K562 (cell line): ENCODE measurements around the gene ZDHHC14. TPM values are rescaled to one million over a fixed set of nuclear protein-coding genes. Genes with fewer than 3 reads are reported as not detected.

Experiments used
- CBFA2T2 ChIP-seq: fragments of 450-650 bp; conservative IDR thresholded peaks from 2 replicates; pipeline ENCODE4 v1.6.1; 2017; ENCODE audit warnings: mild to moderate bottlenecking
- NRF1 ChIP-seq, 2 experiments: fragments of 450-650 bp; IDR thresholded peaks in 1 of 2; conservative IDR thresholded peaks in 1 of 2; 2 replicates each; pipeline ENCODE4 v1.6.1; 2014; ENCODE audit warnings: mild to moderate bottlenecking in 2 of 2
- POLR3G ChIP-seq: IDR thresholded peaks from 2 replicates; pipeline ENCODE4 v1.6.1; 2011; ENCODE audit not compliant: insufficient read length, insufficient replicate concordance; ENCODE audit errors: extremely low read depth
- polyA plus RNA-seq, 8 experiments: library from polyadenylated mRNA; depleted of rRNA in 4 of 8; stranded (reverse) in 5 of 8; unstranded in 3 of 8; fragments of >200 nt; fragmentation: Nextera tagmentation in 2 of 8; fragmentation: Illumina TruSeq in 1 of 8; extraction: Ambion mirVana in 2 of 8; extraction: Trizol in 1 of 8; gene quantifications; 2 replicates each; pipeline versions ENCODE4 v1.2.1 to v1.2.3, GENCODE V29; 2011 to 2014; ENCODE audit warnings: inconsistent platforms in 1 of 8, missing spikeins in 1 of 8
- total RNA-seq, 7 experiments: library from RNA; depleted of rRNA in 6 of 7; stranded (reverse); fragments of >200 nt in 6 of 7; fragmentation: Illumina TruSeq in 2 of 7; extraction: Trizol in 2 of 7; gene quantifications; 2 replicates each; pipeline versions ENCODE4 v1.2.1 to v1.2.3, GENCODE V29; 2011 to 2021; ENCODE audit warnings: low replicate concordance in 1 of 7
- TF ChIP-seq, protein P1 (sequence below): fragments of 450-650 bp; IDR thresholded peaks from 2 replicates; pipeline ENCODE4 v1.7.0; 2016; ENCODE audit warnings: borderline replicate concordance
- TF ChIP-seq, protein P2 (sequence below): fragments of 250-450 bp; sonication (Bioruptor Pico); IDR thresholded peaks from 2 replicates; pipeline ENCODE4 v1.5.0; 2020; ENCODE audit warnings: mild to moderate bottlenecking
- TF ChIP-seq, protein P3 (sequence below): sonication (generic); formaldehyde crosslinking; IDR thresholded peaks from 2 replicates; pipeline ENCODE4 v1.8.1; 2023; ENCODE audit warnings: mild to moderate bottlenecking, missing genetic modification reagents
- TF ChIP-seq, protein P4 (sequence below): sonication (generic); formaldehyde crosslinking; IDR thresholded peaks from 2 replicates; pipeline ENCODE4 v1.9.0; 2022; ENCODE audit warnings: mild to moderate bottlenecking, missing genetic modification reagents

ZDHHC14 gene
- total and polyA plus RNA-seq, 9 of the 15 experiments (the other 6 are each of a cell fraction or from before 2014, with no cell fraction given) = 0.92 to 23.1 (median 13.8) TPM

DNA sequence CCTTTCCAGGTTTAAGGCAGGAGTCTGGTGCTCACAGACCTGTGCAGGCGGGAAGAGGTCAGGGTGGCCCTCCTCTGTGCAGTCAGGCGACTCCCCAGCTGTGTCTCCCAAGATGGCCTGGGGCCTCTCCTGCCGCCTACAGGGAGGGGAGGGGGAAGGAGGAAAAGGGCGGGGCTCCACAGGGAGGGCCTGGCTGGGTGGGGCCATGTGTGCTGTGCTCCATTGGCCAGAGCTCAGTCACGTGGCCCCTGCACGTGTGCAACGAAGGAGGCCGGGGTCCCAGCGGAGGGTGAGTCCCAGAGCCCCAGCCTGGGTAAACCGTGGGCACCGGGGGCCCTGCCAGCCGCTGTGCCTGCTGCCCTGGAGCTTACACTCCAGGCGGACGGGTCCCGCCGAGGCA is 211.6 kb downstream of the ZDHHC14 start (continued):
- TF ChIP-seq, protein P1, sequence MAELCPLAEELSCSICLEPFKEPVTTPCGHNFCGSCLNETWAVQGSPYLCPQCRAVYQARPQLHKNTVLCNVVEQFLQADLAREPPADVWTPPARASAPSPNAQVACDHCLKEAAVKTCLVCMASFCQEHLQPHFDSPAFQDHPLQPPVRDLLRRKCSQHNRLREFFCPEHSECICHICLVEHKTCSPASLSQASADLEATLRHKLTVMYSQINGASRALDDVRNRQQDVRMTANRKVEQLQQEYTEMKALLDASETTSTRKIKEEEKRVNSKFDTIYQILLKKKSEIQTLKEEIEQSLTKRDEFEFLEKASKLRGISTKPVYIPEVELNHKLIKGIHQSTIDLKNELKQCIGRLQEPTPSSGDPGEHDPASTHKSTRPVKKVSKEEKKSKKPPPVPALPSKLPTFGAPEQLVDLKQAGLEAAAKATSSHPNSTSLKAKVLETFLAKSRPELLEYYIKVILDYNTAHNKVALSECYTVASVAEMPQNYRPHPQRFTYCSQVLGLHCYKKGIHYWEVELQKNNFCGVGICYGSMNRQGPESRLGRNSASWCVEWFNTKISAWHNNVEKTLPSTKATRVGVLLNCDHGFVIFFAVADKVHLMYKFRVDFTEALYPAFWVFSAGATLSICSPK = no peak
- TF ChIP-seq, protein P2, sequence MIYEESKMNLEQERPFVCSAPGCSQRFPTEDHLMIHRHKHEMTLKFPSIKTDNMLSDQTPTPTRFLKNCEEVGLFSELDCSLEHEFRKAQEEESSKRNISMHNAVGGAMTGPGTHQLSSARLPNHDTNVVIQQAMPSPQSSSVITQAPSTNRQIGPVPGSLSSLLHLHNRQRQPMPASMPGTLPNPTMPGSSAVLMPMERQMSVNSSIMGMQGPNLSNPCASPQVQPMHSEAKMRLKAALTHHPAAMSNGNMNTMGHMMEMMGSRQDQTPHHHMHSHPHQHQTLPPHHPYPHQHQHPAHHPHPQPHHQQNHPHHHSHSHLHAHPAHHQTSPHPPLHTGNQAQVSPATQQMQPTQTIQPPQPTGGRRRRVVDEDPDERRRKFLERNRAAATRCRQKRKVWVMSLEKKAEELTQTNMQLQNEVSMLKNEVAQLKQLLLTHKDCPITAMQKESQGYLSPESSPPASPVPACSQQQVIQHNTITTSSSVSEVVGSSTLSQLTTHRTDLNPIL (CRISPR knock-in tag) = no peak
- TF ChIP-seq, protein P3, sequence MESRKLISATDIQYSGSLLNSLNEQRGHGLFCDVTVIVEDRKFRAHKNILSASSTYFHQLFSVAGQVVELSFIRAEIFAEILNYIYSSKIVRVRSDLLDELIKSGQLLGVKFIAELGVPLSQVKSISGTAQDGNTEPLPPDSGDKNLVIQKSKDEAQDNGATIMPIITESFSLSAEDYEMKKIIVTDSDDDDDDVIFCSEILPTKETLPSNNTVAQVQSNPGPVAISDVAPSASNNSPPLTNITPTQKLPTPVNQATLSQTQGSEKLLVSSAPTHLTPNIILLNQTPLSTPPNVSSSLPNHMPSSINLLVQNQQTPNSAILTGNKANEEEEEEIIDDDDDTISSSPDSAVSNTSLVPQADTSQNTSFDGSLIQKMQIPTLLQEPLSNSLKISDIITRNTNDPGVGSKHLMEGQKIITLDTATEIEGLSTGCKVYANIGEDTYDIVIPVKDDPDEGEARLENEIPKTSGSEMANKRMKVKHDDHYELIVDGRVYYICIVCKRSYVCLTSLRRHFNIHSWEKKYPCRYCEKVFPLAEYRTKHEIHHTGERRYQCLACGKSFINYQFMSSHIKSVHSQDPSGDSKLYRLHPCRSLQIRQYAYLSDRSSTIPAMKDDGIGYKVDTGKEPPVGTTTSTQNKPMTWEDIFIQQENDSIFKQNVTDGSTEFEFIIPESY (CRISPR knock-in tag) = peak; percentile 44; the same call in 1 of the 2 replicates
- TF ChIP-seq, protein P4, sequence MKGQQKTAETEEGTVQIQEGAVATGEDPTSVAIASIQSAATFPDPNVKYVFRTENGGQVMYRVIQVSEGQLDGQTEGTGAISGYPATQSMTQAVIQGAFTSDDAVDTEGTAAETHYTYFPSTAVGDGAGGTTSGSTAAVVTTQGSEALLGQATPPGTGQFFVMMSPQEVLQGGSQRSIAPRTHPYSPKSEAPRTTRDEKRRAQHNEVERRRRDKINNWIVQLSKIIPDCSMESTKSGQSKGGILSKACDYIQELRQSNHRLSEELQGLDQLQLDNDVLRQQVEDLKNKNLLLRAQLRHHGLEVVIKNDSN (CRISPR knock-in tag) = peak; percentile 64
- no peak for TF ChIP-seq POLR3G
- no peak for TF ChIP-seq NRF1 (conservative IDR thresholded peaks at IDR 0.05 in 1 of 2, IDR thresholded peaks at IDR 0.05 in 1 of 2)
- 0 out of 2 replicates have a peak, but pooled peaks have one; percentile 7 for TF ChIP-seq CBFA2T2
